ENCODE results near the gene RAD50. TPM values are rescaled to one million over a fixed set of nuclear protein-coding genes. Genes with fewer than 3 reads are reported as not detected.
"Not testable (repeated sequence)": the region's sequence is repeated elsewhere in the genome, so short reads cannot be mapped to it uniquely, and the experiment has no call there.

Gene RAD50
- 29.4 TPM for total RNA-seq

- peak; percentile 79 to 96 for DNase-seq (ENCODE audit: low spot score in 2 of 2)
- Histone ChIP-seq H3K36me3 (peaks cover 0 to 17% of the 10 kb centered on the region in 2 donors), H3K4me1 (peaks cover 7 to 11% of the 10 kb centered on the region in 2 donors), H3K27ac (peak within 1 kb of the TSS; percentile 72 to 95), H3K27me3 (no peaks in the 10 kb centered on the region), H3K9me3 (no peaks in the 10 kb centered on the region), H3K4me3 (peak within 1 kb of the TSS; percentile 73 to 95)
- intact Hi-C loops (cut with DNase I), result loop anchor here (1.0 to 5.0 kb wide), 4 partner anchors 60 to 172 kb away; no protein-coding TSS in a partner anchor
- TF ChIP-seq, protein P1, sequence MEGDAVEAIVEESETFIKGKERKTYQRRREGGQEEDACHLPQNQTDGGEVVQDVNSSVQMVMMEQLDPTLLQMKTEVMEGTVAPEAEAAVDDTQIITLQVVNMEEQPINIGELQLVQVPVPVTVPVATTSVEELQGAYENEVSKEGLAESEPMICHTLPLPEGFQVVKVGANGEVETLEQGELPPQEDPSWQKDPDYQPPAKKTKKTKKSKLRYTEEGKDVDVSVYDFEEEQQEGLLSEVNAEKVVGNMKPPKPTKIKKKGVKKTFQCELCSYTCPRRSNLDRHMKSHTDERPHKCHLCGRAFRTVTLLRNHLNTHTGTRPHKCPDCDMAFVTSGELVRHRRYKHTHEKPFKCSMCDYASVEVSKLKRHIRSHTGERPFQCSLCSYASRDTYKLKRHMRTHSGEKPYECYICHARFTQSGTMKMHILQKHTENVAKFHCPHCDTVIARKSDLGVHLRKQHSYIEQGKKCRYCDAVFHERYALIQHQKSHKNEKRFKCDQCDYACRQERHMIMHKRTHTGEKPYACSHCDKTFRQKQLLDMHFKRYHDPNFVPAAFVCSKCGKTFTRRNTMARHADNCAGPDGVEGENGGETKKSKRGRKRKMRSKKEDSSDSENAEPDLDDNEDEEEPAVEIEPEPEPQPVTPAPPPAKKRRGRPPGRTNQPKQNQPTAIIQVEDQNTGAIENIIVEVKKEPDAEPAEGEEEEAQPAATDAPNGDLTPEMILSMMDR (IDR thresholded peaks at IDR 0.05), result no peak
Observed at GRCh38 chr5:132556763-132557477, at the start of gene RAD50. RAD50 (plus strand) TSS chr5:132556977; CDS start chr5:132557325, 348 bp downstream.

- TF ChIP-seq, protein P1 (IDR thresholded peaks at IDR 0.05), result no peak
- Histone ChIP-seq H3K4me3 (no peak overlapping the region), H3K9me3 (peaks cover 0 to 4% of the 10 kb centered on the region in 2 donors), H3K4me1 (peaks cover 0 to 4% of the 10 kb centered on the region in 2 donors), H3K27me3 (no peaks in the 10 kb centered on the region), H3K27ac (no peak overlapping the region), H3K36me3 (no peaks in the 10 kb centered on the region)
- intact Hi-C loops (cut with DNase I), result no loop called here
- no peak for DNase-seq (ENCODE audit: low spot score in 2 of 2)
Observed at GRCh38 chr5:132510076-132510475, 46.7 kb upstream of the RAD50 start.

- H3K9me3 ChIP-seq; H3K36me3 ChIP-seq; H3K4me3 ChIP-seq; DNase-seq (ENCODE audit: low spot score in 2 of 2); H3K4me1 ChIP-seq; intact Hi-C loops (cut with DNase I); H3K27me3 ChIP-seq; H3K27ac ChIP-seq: not testable (repeated sequence)
Observed at GRCh38 chr5:132513618-132514336, 43.0 kb upstream of the RAD50 start.

- H3K27ac ChIP-seq; H3K27me3 ChIP-seq; DNase-seq (ENCODE audit: low spot score in 2 of 2); intact Hi-C loops (cut with DNase I); H3K36me3 ChIP-seq; H3K4me1 ChIP-seq; H3K9me3 ChIP-seq; H3K4me3 ChIP-seq: not testable (repeated sequence)
Observed at GRCh38 chr5:132522067-132522466, 34.7 kb upstream of the RAD50 start.

DNA sequence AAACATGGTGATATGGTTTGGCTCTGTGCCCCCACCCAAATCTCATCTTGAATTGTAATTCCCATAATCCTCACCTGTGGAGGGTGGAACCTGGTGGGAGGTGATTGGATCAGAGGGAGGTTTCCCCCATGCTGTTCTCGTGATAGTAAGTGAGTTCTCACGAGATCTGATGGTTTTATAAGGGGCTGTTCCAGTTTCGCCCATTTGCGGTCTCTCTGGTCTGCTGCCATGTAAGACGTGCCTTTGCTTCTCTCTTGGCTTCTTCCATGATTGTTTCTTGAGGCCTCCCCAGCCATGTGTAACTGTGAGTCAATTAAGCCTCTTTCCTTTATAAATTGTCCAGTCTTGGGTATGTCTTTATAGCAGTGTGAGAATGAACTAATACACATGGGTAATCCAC lies 31.9 kb upstream of the RAD50 start:
- H3K27me3 ChIP-seq; H3K27ac ChIP-seq; intact Hi-C loops (cut with DNase I); H3K9me3 ChIP-seq; H3K36me3 ChIP-seq; H3K4me1 ChIP-seq; DNase-seq (ENCODE audit: low spot score in 2 of 2); H3K4me3 ChIP-seq: not testable (repeated sequence)

DNA sequence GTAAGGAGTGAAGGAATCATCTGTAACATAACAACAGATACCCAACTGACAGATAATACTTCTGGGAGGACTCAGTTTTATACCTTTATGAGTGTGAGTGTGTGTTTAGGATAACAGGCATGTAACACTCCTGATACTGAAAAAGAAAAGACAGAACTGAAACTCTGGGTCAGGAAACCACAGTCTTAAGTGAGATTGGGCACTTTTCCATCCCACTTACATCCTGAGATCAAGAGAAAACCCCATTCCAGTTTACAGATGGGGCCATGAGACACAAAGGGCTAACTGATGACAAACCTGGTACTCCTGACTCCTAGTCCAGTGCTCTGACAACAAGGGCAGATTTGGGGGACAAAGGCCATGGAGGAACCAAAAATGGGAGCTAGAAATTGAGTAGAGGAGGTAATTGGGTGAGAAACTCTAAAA lies 31.5 kb upstream of the RAD50 start:
- H3K4me3 ChIP-seq, result no peak overlapping the region
- H3K27ac ChIP-seq, result no peak overlapping the region
- peaks cover 0 to 2% of the 10 kb centered on the region in 2 donors for H3K4me1 ChIP-seq
- TF ChIP-seq, protein P1 (IDR thresholded peaks at IDR 0.05), result no peak
- H3K9me3 ChIP-seq, result no peaks in the 10 kb centered on the region
- H3K27me3 ChIP-seq, result no peaks in the 10 kb centered on the region
- intact Hi-C loops (cut with DNase I), result no loop called here
- DNase-seq (ENCODE audit: low spot score in 2 of 2), result no peak
- no peaks in the 10 kb centered on the region for H3K36me3 ChIP-seq

DNA sequence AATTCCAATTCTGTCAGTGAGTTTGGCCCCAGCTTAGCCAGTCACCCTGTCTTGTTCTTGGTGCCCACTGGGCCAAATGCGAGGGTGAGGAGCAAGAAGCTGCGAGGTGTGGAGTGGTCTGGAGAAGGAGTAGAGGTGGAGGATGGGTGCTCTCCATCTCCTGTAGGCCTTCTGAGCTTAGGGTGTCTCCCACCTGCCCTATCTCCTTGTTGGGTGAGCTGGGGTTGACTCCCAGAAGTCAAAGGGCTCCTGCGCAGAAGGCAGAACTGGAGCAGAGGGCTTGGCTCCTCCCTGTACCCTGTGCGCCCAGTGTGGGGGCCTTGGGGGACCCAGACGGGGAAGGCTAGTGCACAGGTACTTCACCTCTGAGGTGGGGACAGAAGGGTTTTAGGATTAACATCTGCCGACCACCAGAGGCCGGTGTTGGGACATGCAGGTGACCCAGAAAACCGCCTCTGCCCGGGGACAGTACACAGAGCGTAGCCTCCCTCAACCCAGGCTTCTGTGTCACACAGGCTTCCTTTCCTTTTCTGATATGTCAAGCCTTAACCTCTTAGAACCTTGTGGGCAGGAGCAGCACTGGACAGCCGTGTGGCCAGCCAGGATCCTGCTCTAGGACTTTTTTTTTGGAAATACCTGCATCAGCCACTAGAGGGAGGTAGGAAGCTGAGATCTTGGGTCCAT lies 30.3 kb upstream of the RAD50 start:
- Histone ChIP-seq H3K27ac (no peak overlapping the region), H3K27me3 (no peaks in the 10 kb centered on the region), H3K4me1 (peaks cover 0 to 2% of the 10 kb centered on the region in 2 donors), H3K9me3 (no peaks in the 10 kb centered on the region), H3K36me3 (no peaks in the 10 kb centered on the region), H3K4me3 (no peak overlapping the region)
- TF ChIP-seq, protein P1 (IDR thresholded peaks at IDR 0.05), result peak; percentile 64 to 79 (median 68)
- no peak for DNase-seq (ENCODE audit: low spot score in 2 of 2)
- intact Hi-C loops (cut with DNase I), result no loop called here
